ENCODE measurements around the gene MPV17L. TPM values are rescaled to one million over a fixed set of nuclear protein-coding genes. Genes with fewer than 3 reads are reported as not detected.

MPV17L gene
- total RNA-seq, 1 donor from 2014 or later: 0.55 TPM

GRCh38 chr16:15460601-15461000 lies 65.0 kb downstream of the MPV17L start:
- H3K9me3 Mint-ChIP-seq: no peaks in the 10 kb centered on the region
- ChIA-PET CTCF (no interaction called here), POLR2A (interaction anchor here (0.5 kb wide), 1 partner anchor 803 kb away, joined by 3 read pairs; no protein-coding TSS in a partner anchor)
- no peak for TF ChIP-seq CTCF (IDR thresholded peaks at IDR 0.05)
- no peaks in the 10 kb centered on the region for H3K4me1 Mint-ChIP-seq
- ATAC-seq (ENCODE audit: low read depth) (no peak), DNase-seq (no peak)
- H3K27ac Mint-ChIP-seq: no peak overlapping the region
- H3K36me3 Mint-ChIP-seq (ENCODE audit: low read depth): no peaks in the 10 kb centered on the region
- H3K4me3 Mint-ChIP-seq: no peak overlapping the region
- peaks cover 5% of the 10 kb centered on the region for H3K27me3 Mint-ChIP-seq
- intact Hi-C loops (cut with micrococcal nuclease): no loop called here

DNA sequence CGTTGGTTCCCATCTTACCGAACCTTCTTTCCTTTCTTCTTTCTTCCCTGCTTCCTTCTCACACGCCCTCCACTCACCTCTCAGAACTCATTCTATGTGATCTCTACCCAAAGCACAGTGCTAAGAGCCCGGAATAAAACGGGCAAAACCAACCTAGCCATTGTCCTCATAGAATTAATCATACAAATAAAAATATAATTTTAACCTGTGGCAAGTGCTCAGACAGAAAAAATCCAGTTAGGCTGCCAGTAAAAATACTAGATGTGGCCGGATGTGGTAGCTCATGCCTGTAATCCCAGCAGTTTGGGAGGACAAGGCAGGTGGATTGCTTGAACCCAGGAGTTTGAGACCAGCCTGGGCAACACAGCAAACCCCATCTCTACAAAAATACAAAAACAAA lies 65.8 kb downstream of the MPV17L start:
- H3K4me1 Mint-ChIP-seq: no peaks in the 10 kb centered on the region
- H3K27me3 Mint-ChIP-seq: peaks cover 5% of the 10 kb centered on the region
- H3K36me3 Mint-ChIP-seq (ENCODE audit: low read depth): no peaks in the 10 kb centered on the region
- H3K27ac Mint-ChIP-seq: no peak overlapping the region
- CTCF ChIA-PET: no interaction called here
- intact Hi-C loops (cut with micrococcal nuclease): no loop called here
- DNase-seq (no peak), ATAC-seq (ENCODE audit: low read depth) (no peak)
- no peaks in the 10 kb centered on the region for H3K9me3 Mint-ChIP-seq
- POLR2A ChIA-PET: no interaction called here
- H3K4me3 Mint-ChIP-seq: no peak overlapping the region
- no peak for TF ChIP-seq CTCF (IDR thresholded peaks at IDR 0.05)

Other genes with a start within 250 kb of the MPV17L start
- gene NPIPA5, start 17.5 kb upstream of the MPV17L start, total RNA-seq: 0.29 and 0.34 TPM in 2 replicates
- 7.1 TPM in 2 replicates for gene BMERB1, start 38.8 kb downstream of the MPV17L start, total RNA-seq
- 160 and 186 TPM in 2 replicates for gene MARF1, start 247.4 kb downstream of the MPV17L start, total RNA-seq